IPS-18a (cell line): Measurements from ENCODE around the gene OPA3.
"Not testable (repeated sequence)": the region's sequence is repeated elsewhere in the genome, so short reads cannot be mapped to it uniquely, and the experiment has no call there.

ENCODE experiments used
- H3K27ac ChIP-seq: one replicate; pipeline ENCODE4 v1.5.1; 2013; ENCODE audit warnings: low read length
- H3K27me3 ChIP-seq: one replicate; pipeline ENCODE4 v1.6.1; 2013; ENCODE audit warnings: mild to moderate bottlenecking, low read length; ENCODE audit not compliant: control insufficient read depth, insufficient read depth
- H3K36me3 ChIP-seq: one replicate; pipeline ENCODE4 v1.6.1; 2013; ENCODE audit warnings: low read depth, low read length; ENCODE audit not compliant: control insufficient read depth
- H3K4me1 ChIP-seq: one replicate; pipeline ENCODE4 v1.6.1; 2013; ENCODE audit warnings: low read depth, low read length; ENCODE audit not compliant: control insufficient read depth
- H3K4me3 ChIP-seq: one replicate; pipeline ENCODE4 v1.5.1; 2013; ENCODE audit warnings: low read length
- H3K9ac ChIP-seq: one replicate; pipeline ENCODE4 v1.6.1; 2013; ENCODE audit warnings: mild to moderate bottlenecking, low read length, moderate library complexity
- H3K9me3 ChIP-seq: one replicate; pipeline ENCODE4 v1.6.1; 2013; ENCODE audit warnings: low read depth, low read length; ENCODE audit not compliant: control insufficient read depth

Gene OPA3

DNA sequence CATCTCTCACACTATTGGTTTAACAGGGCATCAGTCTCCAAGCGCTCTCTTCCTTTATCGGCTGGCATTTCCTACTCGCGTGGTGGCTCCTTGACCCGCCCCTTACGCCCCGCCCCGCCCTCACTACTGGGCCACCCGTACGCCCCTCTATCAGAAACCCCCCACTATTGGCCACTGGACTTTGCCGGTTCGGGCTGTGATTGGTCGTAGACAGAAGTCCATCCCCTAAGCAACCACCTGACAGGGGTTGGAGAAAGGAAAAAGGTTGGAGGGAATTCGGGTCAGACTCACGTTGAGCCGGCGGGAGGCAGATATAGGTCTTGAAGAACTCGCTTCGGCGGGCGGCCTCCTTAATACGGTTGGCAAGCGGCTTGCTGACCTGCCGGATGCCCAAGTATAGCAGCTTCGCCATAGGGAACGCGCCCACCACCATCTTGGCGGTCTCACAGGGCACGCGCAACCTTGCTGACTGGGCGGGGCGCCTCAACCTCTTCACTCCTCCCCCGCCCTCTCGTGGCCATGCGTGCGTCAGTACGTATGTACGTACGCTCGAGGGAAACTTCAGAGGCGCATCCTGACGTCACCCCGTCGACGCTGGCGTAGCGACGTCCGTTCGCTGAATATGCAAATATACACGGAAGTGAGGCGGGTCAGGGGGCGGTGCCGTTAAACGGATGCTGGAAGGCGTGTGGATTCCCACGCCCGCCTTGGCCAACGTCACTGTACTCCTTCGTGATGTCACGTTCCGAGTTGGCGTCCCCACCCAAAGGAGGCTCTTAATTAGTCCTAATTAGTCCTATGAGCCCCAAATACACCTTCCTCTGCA lies at the start of gene OPA3:
TSS of gene OPA3 (minus strand) at position 471 of the 826 bp plus-strand sequence. CDS start at position 433, 38 bp downstream.
- no peaks in the 10 kb centered on the region for H3K9me3 ChIP-seq
- no peaks in the 10 kb centered on the region for H3K36me3 ChIP-seq
- H3K4me1 ChIP-seq, result no peaks in the 10 kb centered on the region
- peak within 1 kb of the TSS; percentile 93 for H3K4me3 ChIP-seq
- H3K9ac ChIP-seq, result peak within 1 kb of the TSS; percentile 85
- peaks cover under 1% of the 10 kb centered on the region for H3K27me3 ChIP-seq
- H3K27ac ChIP-seq, result peak within 1 kb of the TSS; percentile 87

DNA sequence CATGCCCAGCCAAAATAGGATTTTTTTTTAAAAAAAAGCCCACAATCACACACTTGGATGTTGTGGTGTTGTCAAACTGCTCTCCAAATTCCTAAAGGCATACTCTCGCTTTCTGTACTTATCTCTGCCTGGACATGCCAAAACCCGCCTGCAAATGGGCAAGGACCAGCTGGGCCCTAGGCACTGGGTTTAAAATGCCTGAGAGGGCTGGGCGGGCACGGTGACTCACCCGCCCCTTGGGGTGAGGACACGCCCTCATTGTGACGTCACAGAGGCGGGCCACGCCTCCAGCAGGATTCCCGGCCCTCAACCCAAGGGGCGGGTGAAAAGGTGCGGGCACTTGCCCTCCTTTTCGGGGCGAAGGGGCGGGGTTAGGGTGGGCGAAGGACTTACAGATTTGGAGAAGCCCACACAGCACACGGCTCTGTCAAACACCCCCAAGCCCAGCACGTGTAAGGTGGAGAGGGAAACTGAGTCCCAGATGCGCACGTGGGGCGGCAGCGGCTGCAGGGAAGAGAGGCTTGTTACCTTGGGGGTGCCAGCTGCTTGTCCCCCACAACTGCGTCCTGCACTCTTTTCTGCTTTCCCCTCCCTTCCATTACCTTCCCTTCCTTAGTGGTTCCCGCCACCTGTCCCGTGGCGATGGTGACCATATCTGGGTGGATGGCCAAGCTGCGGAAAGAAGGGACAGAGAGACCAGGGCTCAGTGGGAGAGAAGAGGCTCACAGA lies 48.0 kb upstream of the OPA3 start:
- peak overlapping the region; percentile 41 for H3K4me3 ChIP-seq
- H3K27me3 ChIP-seq, result no peaks in the 10 kb centered on the region
- H3K27ac ChIP-seq, result no peak overlapping the region
- H3K9ac ChIP-seq, result no peak overlapping the region
- no peaks in the 10 kb centered on the region for H3K9me3 ChIP-seq
- no peaks in the 10 kb centered on the region for H3K36me3 ChIP-seq
- peaks cover 7% of the 10 kb centered on the region for H3K4me1 ChIP-seq

DNA sequence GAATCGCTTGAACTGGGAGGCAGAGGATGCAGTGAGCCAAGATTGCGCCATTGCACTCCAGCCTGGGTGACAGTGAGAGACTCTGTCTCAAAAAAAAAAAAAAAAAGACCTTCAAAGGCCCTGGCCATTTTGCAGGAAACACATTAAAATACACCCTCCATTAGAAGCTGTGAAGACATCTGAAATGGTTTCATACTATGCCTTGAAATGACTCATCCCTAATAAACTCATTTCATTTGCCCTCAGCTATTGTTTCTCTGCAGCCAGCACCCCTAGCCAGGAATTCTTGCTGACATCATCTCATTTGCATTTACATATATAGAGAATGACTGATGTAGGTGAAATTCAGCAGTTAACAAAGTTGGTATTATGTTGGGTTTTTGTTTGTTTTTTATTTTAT lies 45.9 kb upstream of the OPA3 start:
- Histone ChIP-seq H3K4me1 (peaks cover 7% of the 10 kb centered on the region), H3K4me3 (no peak overlapping the region), H3K36me3 (no peaks in the 10 kb centered on the region), H3K9me3 (no peaks in the 10 kb centered on the region), H3K27me3 (no peaks in the 10 kb centered on the region), H3K27ac (no peak overlapping the region), H3K9ac (no peak overlapping the region)

DNA sequence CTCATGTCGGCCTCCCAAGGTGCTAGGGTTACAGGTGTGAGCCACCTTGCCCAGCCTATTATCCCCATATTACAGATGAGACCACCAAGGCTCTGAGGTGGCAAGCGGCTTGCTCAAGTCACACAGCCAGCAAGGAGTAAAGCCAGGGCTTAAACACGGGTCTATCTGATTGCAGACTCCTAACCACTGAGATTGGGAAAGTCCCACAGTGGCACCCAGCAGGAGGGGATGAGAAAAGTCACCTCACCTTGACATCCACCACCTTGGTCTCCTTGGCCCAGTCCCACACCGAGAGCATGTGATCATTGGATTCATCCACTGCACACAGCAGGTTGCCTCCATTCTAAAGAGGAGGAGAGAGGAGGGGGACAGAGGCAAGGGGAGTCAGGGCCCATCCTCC lies 45.1 kb upstream of the OPA3 start:
- Histone ChIP-seq H3K36me3 (no peaks in the 10 kb centered on the region), H3K27me3 (no peaks in the 10 kb centered on the region), H3K4me3 (no peak overlapping the region), H3K9ac (no peak overlapping the region), H3K27ac (no peak overlapping the region), H3K9me3 (no peaks in the 10 kb centered on the region), H3K4me1 (peaks cover 7% of the 10 kb centered on the region)

DNA sequence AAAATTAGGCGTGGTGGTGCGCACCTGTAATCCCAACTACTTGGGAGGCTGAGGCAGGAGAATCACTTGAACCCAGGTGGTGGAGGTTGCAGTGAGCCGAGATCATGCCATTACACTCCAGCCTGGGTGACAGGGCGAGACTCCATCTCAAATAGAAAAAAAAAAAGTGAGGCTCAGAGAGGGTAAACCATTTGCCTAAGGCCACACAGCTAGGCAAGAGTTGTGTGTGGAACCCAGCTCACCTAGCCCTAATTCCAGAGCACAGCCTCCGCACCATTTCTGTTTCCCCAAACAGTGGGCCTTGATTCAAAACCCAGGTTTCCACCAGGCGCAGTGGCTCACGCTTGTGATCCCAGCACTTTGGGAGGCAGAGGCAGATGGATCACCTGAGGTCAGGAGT lies 43.6 kb upstream of the OPA3 start:
- not testable (repeated sequence) for H3K4me1 ChIP-seq, H3K27ac ChIP-seq, H3K9me3 ChIP-seq, H3K27me3 ChIP-seq, H3K9ac ChIP-seq, H3K36me3 ChIP-seq, H3K4me3 ChIP-seq

DNA sequence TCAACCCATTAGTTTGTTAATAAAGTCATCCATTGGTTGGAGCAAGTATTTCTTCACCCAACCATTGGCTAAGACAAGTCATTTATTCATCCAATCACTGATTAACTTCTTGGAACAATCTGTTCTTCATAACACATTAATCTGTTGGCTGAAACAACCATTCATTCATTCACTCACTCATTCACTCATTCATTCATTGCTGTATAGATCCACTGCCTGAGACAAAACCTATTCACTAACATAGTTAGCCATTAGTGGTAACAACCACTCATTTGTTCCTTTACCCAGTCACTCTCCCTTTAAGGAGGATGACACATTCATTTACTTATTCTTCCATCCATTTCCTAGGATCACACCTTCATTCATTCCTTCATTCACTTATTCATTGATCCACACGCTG lies 39.4 kb upstream of the OPA3 start:
- H3K36me3 ChIP-seq, result no peaks in the 10 kb centered on the region
- no peak overlapping the region for H3K4me3 ChIP-seq
- no peak overlapping the region for H3K9ac ChIP-seq
- H3K27ac ChIP-seq, result no peak overlapping the region
- H3K27me3 ChIP-seq, result no peaks in the 10 kb centered on the region
- no peaks in the 10 kb centered on the region for H3K9me3 ChIP-seq
- no peaks in the 10 kb centered on the region for H3K4me1 ChIP-seq

DNA sequence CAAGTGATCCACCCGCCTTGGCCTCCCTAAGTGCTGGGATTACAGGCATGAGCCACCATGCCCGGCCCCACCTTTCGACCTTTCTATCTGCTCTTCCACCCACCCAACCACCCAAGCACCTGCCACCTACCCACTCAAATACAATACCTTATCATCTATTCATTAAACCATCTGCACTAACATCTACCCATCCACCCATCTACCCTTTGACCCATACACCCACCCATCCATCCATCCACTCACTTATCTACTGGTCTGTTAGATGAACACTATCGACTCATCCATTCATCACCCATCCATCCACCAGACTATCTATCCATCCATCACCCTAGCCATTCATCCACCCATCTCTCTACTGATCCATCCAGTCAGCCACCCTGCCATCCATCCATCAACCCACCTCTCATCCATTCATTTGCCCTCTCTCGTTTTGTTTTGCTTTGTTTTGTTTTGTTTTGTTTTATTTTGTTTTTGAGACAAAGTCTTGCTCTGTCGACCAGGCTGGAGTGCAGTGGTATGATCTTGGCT lies 37.4 kb upstream of the OPA3 start:
- no peaks in the 10 kb centered on the region for H3K27me3 ChIP-seq
- H3K27ac ChIP-seq, result no peak overlapping the region
- H3K4me3 ChIP-seq, result no peak overlapping the region
- H3K9me3 ChIP-seq, result no peaks in the 10 kb centered on the region
- H3K4me1 ChIP-seq, result no peaks in the 10 kb centered on the region
- no peak overlapping the region for H3K9ac ChIP-seq
- H3K36me3 ChIP-seq, result no peaks in the 10 kb centered on the region

DNA sequence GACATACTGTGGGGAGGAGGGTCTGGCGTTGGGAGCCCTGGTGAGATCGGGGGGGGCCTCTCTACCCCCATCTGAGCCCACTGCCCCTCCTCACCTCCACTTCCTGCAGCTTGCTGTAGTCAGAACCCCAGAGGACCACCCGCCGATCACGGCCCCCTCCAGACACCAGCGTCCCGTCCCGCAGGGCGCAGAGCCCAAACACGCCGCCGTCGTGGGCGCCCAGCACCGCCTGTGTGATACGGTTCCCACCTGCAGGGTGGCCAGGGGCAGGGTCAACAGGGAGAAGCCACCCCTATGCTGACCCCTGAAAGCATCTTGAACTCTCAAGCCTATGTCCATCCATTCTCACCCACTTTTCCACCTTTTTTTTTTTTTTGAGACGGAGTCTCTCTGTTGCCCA lies 36.8 kb upstream of the OPA3 start:
- H3K9ac ChIP-seq, result no peak overlapping the region
- no peaks in the 10 kb centered on the region for H3K4me1 ChIP-seq
- no peak overlapping the region for H3K4me3 ChIP-seq
- H3K27ac ChIP-seq, result no peak overlapping the region
- no peaks in the 10 kb centered on the region for H3K9me3 ChIP-seq
- H3K36me3 ChIP-seq, result no peaks in the 10 kb centered on the region
- H3K27me3 ChIP-seq, result no peaks in the 10 kb centered on the region

DNA sequence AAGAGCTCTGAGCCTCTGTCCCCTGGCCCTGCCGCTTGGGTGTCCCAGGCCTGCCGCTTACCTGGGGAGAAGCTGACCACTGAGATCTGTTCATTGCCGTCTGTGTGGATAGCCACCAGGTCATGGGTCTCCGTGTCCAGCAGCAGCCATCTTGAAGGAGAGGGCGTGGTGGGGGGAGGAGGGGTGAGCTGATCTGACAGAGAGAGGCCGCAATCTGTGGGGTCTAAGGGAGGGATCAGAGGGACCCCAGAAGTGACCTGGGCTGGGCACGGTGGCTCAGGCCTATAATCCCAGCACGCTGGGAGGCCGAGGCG lies 32.1 kb upstream of the OPA3 start:
- peaks cover 6% of the 10 kb centered on the region for H3K36me3 ChIP-seq
- H3K4me3 ChIP-seq, result peak overlapping the region; percentile 78
- H3K9ac ChIP-seq, result peak overlapping the region; percentile 74

DNA sequence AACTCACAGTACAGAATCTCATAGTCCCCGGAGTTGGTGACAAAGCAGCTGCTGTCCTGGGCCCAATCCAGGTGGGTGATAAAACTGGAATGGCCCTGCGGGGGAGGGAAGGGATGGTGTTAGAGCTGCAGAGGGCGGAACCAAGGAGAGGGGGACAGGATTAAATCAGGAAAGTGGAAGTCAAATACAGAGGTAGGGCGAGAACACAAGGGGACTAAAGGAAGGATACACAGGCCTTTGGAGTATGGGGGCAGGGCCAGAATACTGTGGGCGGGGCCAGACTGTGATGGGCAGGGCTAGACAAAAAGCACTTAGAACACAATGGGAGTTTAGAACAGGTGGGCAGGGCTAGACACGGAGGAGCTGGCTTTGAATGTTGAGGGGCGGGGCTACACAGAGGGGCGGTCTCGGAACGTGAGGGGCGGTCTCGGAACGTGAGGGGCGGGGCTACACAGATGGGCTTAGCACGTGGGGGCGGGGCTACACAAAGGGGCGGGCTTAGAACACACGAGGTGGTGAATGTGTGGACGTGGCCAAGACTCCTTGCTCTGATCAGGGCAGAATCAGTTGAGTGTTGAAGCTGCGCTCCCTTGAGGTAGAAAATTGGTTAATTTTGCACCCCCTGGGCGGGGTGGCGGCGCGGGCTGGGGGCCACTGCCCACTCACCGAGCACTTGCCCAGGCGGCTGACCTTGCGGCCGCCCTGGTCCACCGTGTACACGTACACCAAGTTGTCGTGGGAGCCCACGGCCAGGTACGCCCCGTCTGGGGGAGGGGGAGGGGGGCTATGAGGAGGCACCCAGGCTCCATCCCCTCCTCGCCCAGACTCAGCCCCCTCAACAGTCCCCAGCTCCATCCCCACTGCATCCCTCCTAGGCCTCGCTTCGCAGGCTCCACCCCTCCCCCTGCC lies 31.4 kb upstream of the OPA3 start:
- peak overlapping the region; percentile 81 for H3K4me3 ChIP-seq
- H3K9ac ChIP-seq, result peak overlapping the region; percentile 74
- no peaks in the 10 kb centered on the region for H3K9me3 ChIP-seq
- H3K27me3 ChIP-seq, result no peaks in the 10 kb centered on the region
- H3K27ac ChIP-seq, result peak overlapping the region; percentile 80
- H3K4me1 ChIP-seq, result no peaks in the 10 kb centered on the region
- H3K36me3 ChIP-seq, result peaks cover 6% of the 10 kb centered on the region

More for the DNA sequence above, 32.1 kb upstream of the OPA3 start:
- H3K4me1 ChIP-seq, result no peaks in the 10 kb centered on the region
- H3K27ac ChIP-seq, result peak overlapping the region; percentile 54
- H3K9me3 ChIP-seq, result no peaks in the 10 kb centered on the region
- no peaks in the 10 kb centered on the region for H3K27me3 ChIP-seq

DNA sequence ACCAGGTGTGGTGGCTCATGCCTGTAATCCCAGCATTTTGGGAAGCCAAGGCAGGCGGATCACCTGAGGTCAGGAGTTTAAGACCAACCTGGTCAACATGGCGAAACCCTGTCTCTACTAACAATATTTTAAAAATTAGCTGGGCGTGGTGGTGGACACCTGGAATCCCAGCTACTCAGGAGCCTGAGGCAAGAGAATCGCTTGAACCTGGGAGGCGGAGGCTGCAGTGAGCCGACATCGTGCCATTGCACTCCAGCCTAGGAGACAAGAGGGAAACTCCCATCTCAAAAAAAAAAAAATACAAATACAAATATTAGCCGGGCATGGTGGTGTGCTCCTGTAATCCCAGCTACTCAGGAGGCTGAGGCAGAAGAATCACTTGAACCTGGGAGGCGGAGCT lies 30.5 kb upstream of the OPA3 start:
- not testable (repeated sequence) for H3K36me3 ChIP-seq

More for the DNA sequence above, 30.5 kb upstream of the OPA3 start:
- H3K4me3 ChIP-seq, H3K4me1 ChIP-seq, H3K9ac ChIP-seq, H3K27me3 ChIP-seq, H3K27ac ChIP-seq, H3K9me3 ChIP-seq: not testable (repeated sequence)
